HPDE6-E6E7 (cell line): ENCODE results near the gene SMIM1.

Experiments
- DNase-seq: peaks from one replicate; pipeline ENCODE4 v3.0.0; 2011; ENCODE audit warnings: missing footprints; ENCODE audit errors: extremely low spot score

Gene SMIM1

GRCh38 chr1:3756394-3756793 lies 16.2 kb upstream of the SMIM1 start:
- DNase-seq = no peak

- DNase-seq = no peak
These were observed 13.4 kb upstream of the SMIM1 start for GRCh38 chr1:3759164-3759563.

- DNase-seq = no peak
These were observed 12.8 kb upstream of the SMIM1 start for GRCh38 chr1:3759796-3760195.

GRCh38 chr1:3761296-3762010 lies 11.1 kb upstream of the SMIM1 start:
- no peak for DNase-seq

GRCh38 chr1:3762151-3762872 lies 10.2 kb upstream of the SMIM1 start:
- no peak for DNase-seq

- DNase-seq = no peak
These were observed 9.7 kb upstream of the SMIM1 start for GRCh38 chr1:3762873-3763228.

GRCh38 chr1:3763351-3764125 lies 9.0 kb upstream of the SMIM1 start:
- DNase-seq = no peak

GRCh38 chr1:3767328-3767925 lies 5.1 kb upstream of the SMIM1 start:
- no peak for DNase-seq

- no peak for DNase-seq
These were observed 3.6 kb upstream of the SMIM1 start for GRCh38 chr1:3768811-3769390.

- no peak for DNase-seq
These were observed 2.3 kb upstream of the SMIM1 start for GRCh38 chr1:3770047-3770765.

GRCh38 chr1:3771108-3772026 lies 1.2 kb upstream of the SMIM1 start:
- no peak for DNase-seq

GRCh38 chr1:3772027-3772714 lies 378 bp upstream of the SMIM1 start:
- peak; percentile 91 for DNase-seq

GRCh38 chr1:3773572-3774275 lies 1.2 kb downstream of the SMIM1 start:
- no peak for DNase-seq

- DNase-seq = no peak
These were observed 1.9 kb downstream of the SMIM1 start for GRCh38 chr1:3774276-3774945.

GRCh38 chr1:3774946-3775489 lies 2.5 kb downstream of the SMIM1 start:
- DNase-seq = no peak

- peak; percentile 75 for DNase-seq
These were observed 3.1 kb downstream of the SMIM1 start for GRCh38 chr1:3775490-3776230.

GRCh38 chr1:3776231-3776961 lies 3.8 kb downstream of the SMIM1 start:
- DNase-seq = no peak
